HG02678 (cell line): ENCODE results near the gene SNX15.
"Not testable (repeated sequence)": the region's sequence is repeated elsewhere in the genome, so short reads cannot be mapped to it uniquely, and the experiment has no call there.

Source experiments
- ATAC-seq: cut with Tn5 transposase; IDR thresholded peaks from one replicate; pipeline ENCODE4 v1.9.1; 2021; ENCODE audit warnings: mild to moderate bottlenecking, moderate library complexity; ENCODE audit not compliant: unreplicated experiment

The SNX15 gene

GRCh38 chr11:65013888-65014725, 13.1 kb upstream of the SNX15 start, which contains the start of gene ARL2:
Gene ARL2 (plus strand): TSS chr11:65014160. CDS start chr11:65014208, 48 bp downstream.
- ATAC-seq, result peak; percentile 80

GRCh38 chr11:65014726-65015227, 12.5 kb upstream of the SNX15 start:
- no peak for ATAC-seq

- no peak for ATAC-seq
Observed at GRCh38 chr11:65016705-65017104, 10.5 kb upstream of the SNX15 start.

GRCh38 chr11:65017937-65018336, 9.3 kb upstream of the SNX15 start:
- ATAC-seq, result no peak

DNA sequence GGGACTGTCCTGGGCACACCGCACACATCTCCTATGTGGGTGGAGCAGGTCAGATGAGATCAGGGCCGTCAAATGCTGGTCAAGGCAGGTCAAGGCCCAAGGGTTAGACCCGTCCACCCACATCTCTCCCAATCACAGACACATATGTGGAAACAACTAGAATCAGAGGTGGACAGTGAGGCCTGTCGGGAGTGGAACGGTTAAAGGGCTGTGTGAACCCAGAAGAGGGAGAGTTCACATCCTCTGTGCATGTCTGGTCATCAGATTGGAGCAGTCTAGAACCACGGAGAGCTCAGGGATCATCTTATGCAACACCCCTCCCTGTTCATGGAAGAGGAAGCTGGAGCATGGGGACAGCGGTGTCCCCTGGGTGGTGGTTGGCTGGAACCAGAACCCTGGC, 7.4 kb upstream of the SNX15 start:
- ATAC-seq, result no peak

- ATAC-seq, result no peak
Observed at GRCh38 chr11:65021003-65021402, 6.2 kb upstream of the SNX15 start.

DNA sequence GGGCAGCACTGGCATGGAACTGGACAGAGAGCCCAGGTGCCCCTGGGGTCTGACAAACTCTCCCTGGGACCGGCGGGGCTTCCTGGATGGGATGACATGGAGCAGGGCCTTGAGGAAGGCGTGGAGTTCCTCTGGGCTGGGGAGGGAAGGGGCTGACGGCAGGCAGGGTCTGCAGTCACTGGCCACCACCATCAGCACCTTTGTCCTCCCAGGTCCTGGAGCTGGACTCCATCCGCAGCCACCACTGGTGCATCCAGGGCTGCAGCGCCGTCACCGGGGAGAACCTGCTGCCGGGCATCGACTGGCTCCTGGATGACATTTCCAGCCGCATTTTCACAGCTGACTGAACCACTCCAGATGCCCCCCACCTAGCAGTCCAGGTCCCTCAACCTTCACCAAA, 5.7 kb upstream of the SNX15 start:
- ATAC-seq, result no peak

GRCh38 chr11:65023502-65023901, 3.7 kb upstream of the SNX15 start:
- not testable (repeated sequence) for ATAC-seq

GRCh38 chr11:65026810-65027209, 429 bp upstream of the SNX15 start:
- ATAC-seq, result no peak

- ATAC-seq, result no peak
Observed at GRCh38 chr11:65032216-65032615, 5.0 kb downstream of the SNX15 start.

- no peak for ATAC-seq
Observed at GRCh38 chr11:65034423-65034822, 7.2 kb downstream of the SNX15 start.

- no peak for ATAC-seq
Observed at GRCh38 chr11:65035579-65035978, 8.3 kb downstream of the SNX15 start.

GRCh38 chr11:65036931-65037330, 9.7 kb downstream of the SNX15 start:
- ATAC-seq, result no peak

- no peak for ATAC-seq
Observed at GRCh38 chr11:65040520-65040846, 13.2 kb downstream of the SNX15 start.

DNA sequence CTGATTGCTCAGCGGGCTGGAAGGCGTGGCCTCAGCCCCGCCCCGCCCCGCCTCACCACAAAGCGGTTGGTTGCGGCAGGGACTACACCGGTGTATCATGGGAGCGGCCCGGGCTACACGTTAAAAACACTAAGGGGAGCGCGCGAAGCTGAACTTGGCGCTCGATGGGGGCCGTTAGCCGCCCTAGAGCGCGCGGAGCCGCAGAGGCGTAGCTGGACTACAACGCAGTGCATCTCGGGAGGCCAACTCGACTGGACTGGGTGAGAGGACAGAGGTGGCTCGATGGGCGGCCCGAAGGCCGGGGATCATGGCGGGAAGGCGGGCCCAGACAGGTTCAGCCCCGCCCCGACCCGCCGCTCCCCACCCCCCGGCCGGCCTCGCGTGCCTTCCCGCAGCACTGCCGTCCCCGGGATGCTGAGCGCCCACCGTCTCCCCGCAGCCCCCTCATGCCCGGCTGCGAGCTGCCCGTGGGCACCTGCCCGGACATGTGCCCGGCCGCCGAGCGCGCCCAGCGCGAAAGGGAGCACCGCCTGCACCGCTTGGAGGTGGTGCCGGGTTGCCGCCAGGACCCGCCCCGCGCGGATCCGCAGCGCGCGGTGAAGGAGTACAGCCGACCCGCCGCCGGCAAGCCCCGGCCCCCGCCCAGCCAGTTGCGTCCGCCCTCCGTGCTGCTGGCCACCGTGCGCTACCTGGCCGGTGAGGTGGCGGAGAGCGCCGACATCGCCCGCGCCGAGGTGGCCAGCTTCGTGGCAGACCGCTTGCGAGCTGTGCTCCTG, 13.8 kb downstream of the SNX15 start, which contains the start of gene SAC3D1:
Gene SAC3D1, plus strand, starts transcription at position 364 of the 776 bp plus-strand sequence. Its CDS starts 83 bp downstream, at position 447.
- ATAC-seq, result peak; percentile 89

GRCh38 chr11:65042891-65043290, 15.7 kb downstream of the SNX15 start:
- no peak for ATAC-seq

- ATAC-seq, result no peak
Observed at GRCh38 chr11:65043881-65044501, 16.8 kb downstream of the SNX15 start.

GRCh38 chr11:65045061-65045460, 17.8 kb downstream of the SNX15 start:
- ATAC-seq, result no peak

- ATAC-seq, result no peak
Observed at GRCh38 chr11:65045728-65046127, 18.5 kb downstream of the SNX15 start.

DNA sequence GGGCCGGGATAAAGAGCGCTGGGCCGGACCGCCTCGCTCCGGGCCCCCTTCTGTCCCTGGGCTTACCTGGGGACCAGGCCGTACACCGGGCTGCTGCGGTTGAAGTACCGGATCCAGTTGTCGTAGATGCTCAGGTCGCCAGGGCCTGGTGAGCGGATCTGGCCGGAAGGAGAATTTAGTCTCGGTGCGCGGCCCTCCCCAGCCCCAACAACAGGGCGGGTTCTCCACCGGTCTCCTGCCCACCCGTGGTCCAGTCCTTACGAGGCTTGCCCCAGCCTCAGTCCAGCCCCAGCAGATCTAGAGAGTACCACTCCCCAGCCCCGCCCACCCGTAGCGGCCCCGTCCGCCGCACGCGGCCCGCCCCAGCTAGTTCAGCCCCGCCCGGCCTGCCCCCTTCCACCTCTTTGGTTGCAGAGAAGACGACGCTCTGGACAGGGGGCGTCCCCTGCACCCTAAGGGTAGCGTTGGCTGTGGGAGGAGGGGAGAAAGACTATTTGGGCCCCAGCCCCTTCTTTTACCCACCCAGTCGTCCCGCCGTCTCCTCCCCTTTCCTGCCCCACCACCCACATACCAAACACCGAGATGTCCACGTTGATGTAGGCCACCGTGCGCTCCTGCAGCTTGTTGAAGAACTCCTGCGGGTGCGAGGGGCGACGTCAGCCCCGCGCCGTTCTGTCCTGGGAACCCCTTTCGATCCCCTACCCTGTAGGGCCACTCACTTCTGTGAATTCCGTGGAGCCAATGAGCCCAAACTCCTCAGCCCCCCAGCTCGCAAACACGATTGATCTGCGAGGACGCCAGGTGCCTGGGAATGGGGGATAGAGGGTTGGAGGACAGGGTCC, 20.6 kb downstream of the SNX15 start:
- no peak for ATAC-seq
